GM19099 (cell line): Measurements from ENCODE around the gene BCL2L12.

Experiments
- POLR2A ChIP-seq: IDR thresholded peaks from 3 replicates; pipeline ENCODE4 v1.6.1; 2011; ENCODE audit warnings: low read depth; ENCODE audit not compliant: insufficient read length; ENCODE audit errors: extremely low read depth

Gene BCL2L12

GRCh38 chr19:49685845-49686332 lies 20.2 kb downstream of the BCL2L12 start:
- TF ChIP-seq POLR2A = no peak

- TF ChIP-seq POLR2A = no peak
Observed at GRCh38 chr19:49686503-49687088, 20.9 kb downstream of the BCL2L12 start.

GRCh38 chr19:49687150-49687549 lies 21.4 kb downstream of the BCL2L12 start:
- no peak for TF ChIP-seq POLR2A

DNA sequence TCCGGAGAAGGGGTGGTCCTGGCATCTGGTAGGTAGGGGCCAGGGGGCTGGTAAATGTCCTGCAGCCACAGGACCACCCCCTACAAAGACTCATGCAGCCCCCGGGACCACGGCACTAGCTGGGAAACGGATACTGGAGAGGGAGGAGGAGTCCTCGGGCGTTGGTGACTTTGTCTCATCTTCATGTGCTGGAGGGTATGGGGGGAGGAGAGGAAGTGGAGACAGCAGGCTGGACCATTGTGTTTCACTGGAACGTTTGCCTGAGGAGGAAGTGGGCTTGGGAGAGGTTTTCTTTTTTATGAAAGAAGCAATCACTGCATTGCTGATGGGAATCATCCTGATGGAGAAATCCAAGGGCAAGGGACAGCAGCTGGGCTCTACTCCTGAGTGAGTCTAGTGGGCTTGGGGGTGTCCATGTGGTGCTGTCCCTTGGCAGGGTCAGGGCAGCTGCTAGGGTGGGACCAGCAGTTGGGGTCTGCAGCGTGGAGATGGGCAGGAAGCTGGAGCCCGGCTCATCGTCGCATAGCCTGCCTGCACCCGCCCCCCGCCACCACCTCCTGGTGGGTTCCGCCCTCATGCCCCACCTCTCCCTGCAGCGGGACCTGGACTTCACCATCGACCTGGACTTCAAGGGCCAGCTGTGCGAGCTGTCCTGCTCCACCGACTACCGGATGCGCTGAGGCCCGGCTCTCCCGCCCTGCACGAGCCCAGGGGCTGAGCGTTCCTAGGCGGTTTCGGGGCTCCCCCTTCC lies 22.0 kb downstream of the BCL2L12 start:
- TF ChIP-seq POLR2A = peak; percentile 3

DNA sequence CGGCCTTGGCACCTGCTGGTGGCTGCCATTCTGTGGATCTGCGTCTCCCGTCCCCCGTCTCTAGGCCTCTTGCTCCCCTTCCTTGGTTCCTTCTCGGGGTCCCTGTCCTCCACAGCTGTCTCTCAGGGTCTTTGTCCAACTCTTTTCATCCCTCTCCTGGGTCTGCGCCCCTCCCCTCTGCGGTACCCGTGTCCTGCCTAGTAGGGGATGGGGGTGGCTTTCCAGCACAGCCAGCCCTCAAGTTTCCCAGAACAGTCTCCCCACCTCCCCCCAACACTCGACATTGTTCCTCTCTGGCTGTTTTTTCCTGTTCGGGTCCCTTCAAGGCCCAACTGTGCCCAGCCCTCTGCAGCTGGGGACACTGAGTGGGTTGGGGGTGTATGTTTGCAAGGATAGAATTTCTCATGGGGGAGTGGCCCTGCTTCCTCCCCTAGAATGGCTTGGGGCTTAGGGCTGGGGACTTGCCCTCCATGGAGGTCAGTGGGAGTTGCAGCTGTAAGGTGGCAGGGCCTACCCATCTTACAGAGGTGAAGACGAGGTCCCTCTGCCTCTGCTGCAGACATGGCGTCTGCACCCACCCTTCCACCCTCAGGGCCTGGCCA lies 22.9 kb downstream of the BCL2L12 start:
- peak; percentile 6 for TF ChIP-seq POLR2A

GRCh38 chr19:49689133-49690078 lies 23.7 kb downstream of the BCL2L12 start, which contains the start of gene ADM5:
Gene ADM5 (plus strand): TSS chr19:49689594. CDS start chr19:49689838, 244 bp downstream.
- peak; percentile 12 for TF ChIP-seq POLR2A

DNA sequence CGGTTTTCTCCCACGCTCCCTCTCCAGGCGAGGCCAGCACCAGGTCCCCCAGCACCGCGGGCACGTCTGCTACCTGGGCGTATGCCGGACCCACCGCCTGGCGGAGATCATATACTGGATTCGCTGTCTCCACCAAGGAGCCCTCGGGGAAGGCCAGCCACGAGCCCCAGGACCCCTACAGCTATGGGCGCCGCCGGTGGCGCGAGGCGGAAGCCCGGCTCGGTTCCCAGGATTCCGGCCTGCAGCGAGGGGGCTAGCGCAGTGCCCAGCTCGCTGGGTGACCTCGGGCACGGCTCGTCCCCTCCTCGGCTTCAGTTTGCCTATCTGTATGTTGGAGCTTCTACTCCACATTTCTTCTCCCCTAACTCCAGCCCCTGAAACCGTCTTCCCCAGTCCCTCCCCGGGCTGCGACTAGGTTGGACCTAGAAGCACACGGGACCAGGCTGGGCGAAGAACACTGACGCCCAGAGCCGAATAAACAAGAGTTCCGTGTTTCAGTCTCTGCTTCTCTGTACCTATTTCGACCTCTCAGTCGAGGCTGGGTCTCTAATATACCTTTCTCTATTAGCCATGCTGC lies 24.4 kb downstream of the BCL2L12 start:
- TF ChIP-seq POLR2A = no peak

- no peak for TF ChIP-seq POLR2A
Observed at GRCh38 chr19:49690656-49691242, 25.0 kb downstream of the BCL2L12 start, which contains the start of gene CPT1C. Gene CPT1C (plus strand): TSS chr19:49691116. CDS start chr19:49692253, 1,137 bp downstream.

- no peak for TF ChIP-seq POLR2A
Observed at GRCh38 chr19:49691243-49692146, 25.8 kb downstream of the BCL2L12 start.

DNA sequence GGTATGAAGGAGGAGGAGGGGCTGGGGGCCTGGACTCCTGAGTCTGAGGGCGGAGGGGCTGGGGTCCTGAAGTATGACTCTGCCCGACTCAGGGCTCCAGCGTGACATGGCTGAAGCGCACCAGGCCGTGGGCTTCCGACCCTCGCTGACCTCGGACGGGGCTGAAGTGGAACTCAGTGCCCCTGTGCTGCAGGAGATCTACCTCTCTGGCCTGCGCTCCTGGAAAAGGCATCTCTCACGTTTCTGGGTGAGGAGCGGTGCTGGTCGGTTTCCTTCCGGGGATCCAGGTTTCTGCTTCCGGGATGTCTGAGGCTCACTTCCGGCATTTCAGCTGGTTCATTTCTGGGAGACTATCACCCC lies 26.4 kb downstream of the BCL2L12 start:
- TF ChIP-seq POLR2A = no peak

DNA sequence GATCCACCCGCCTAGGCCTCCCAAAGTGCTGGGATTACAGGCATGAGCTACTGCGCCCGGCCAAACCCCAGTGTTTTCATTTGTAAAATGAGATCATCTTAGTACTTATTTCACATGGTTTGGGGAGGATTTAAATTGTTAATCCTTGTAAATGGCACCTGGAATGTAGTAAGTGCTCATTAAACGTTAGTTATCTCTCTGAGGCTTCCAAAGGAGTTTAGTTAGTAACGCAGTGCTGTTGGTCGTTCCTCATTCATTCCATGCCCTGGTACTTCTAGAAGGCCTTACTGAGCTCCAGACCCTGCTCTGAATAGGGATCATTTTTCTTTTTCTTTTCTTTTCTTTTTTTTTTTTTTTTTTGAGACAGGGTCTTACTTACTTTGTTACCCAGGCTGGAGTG lies 30.4 kb downstream of the BCL2L12 start:
- TF ChIP-seq POLR2A = no peak

DNA sequence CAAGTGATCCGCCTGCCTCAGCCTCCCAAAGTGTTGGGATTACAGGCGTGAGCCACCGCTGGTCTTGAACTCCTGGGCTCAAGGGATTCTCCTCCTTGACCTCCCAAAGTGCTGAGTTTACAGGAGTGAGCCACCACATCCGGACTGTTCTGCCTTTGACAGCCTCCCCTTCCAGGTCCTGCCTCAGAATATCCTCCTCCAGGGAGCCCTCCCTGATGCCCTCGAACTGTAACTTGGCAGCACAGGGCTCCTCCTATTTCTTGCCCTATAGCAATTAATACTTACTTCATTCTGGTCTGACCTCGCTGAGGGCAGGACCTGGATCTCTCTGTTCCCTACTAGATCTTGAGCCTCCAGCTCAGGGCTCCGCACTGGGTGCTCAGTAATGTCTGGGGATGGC lies 31.1 kb downstream of the BCL2L12 start:
- no peak for TF ChIP-seq POLR2A

DNA sequence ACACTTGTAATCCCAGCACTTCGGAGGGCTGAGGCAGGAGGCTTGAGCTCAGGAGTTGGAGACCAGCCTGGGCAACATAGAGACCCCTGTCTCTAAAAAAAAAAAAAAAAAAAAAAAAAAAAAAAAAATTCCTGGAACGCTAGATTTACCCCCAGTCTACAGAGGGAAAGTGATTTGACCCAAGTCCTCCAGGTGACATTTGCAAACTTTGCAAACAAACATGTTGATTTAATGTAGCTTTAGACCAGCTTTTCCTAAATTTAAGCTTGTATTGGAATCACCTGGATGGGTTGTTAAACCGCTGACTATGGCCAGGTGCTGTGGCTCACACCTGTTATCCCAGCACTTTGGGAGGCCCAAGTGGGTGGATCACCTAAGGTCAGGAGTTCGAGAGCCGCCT lies 33.6 kb downstream of the BCL2L12 start:
- no peak for TF ChIP-seq POLR2A
